ENCODE measurements around the gene CYP19A1. TPM values are rescaled to one million over a fixed set of nuclear protein-coding genes. Genes with fewer than 3 reads are reported as not detected.

Gene CYP19A1
- total and polyA plus RNA-seq, 9 of the 15 experiments (the other 6 are each of a cell fraction or from before 2014, with no cell fraction given), result 0.16 to 0.63 (median 0.47) TPM; not detected in 3

DNA sequence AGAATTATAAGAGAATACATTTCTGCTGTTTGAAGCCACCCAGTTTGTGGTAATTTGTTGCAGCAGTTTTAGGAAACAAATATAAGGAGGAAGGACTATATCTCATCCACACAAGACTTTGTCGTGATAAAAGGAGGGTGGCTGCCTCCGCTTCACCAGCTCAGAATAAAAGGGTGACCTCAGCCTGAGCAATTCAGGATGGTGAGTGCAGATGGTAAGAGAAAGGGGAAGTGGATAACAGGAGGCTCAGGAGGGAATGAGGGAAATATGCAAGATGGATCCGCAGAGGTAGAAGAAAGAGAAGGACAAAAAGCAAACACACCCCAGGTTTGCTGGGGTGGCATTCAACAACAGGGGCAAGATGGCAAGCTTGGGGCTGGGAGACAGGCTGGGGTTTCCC lies 135.6 kb downstream of the CYP19A1 start:
- in situ Hi-C loops (cut with MboI) (no loop called here), intact Hi-C loops (cut with micrococcal nuclease) (no loop called here)
- no peaks in the 10 kb centered on the region for H3K9me3 ChIP-seq (replicated peaks; ENCODE audit: control insufficient read depth, insufficient read depth, low read depth, low read length)
- BruUV-seq (replicated peaks), result no TSS peak
- H3K4me3 ChIP-seq, result no peak overlapping the region
- ChIA-PET CTCF (ENCODE audit: low intra/inter-chr PET ratio) (no interaction called here), POLR2A (no interaction called here)
- H3K79me2 ChIP-seq (ENCODE audit: control insufficient read depth, insufficient read depth, low read length), result no peaks in the 10 kb centered on the region
- no peak overlapping the region for H3K9ac ChIP-seq (ENCODE audit: insufficient read depth in 1 of 2, low read depth in 2 of 2, low read length in 2 of 2)
- H3K4me2 ChIP-seq (ENCODE audit: insufficient read depth, low read length), result no peak overlapping the region
- peaks cover 20 to 23% of the 10 kb centered on the region in 2 experiments for H3K27me3 ChIP-seq (ENCODE audit: control insufficient read depth in 2 of 2, insufficient read depth in 2 of 2, low read length in 2 of 2)
- no peak overlapping the region for H3K27ac ChIP-seq (ENCODE audit: extremely low read depth, low read depth, low read length)
- peaks cover 4% of the 10 kb centered on the region for H4K20me1 ChIP-seq (replicated peaks; ENCODE audit: control insufficient read depth, insufficient read depth, low read length)
- FAIRE-seq (no peak), ATAC-seq (no peak), DNase-seq (ENCODE audit: extremely low read depth in 1 of 4, low spot score in 3 of 4) (no peak)
- WGBS (ENCODE audit: insufficient coverage, low coverage, missing lambda C conversion rate), result 3% methylated on average over 3 of the region's 3 CpGs
- no peak overlapping the region for H2AFZ ChIP-seq (ENCODE audit: low read depth, low read length)
- no peak for TF ChIP-seq SMAD4 (CRISPR knock-in tag; conservative IDR thresholded peaks at IDR 0.05)
- TF ChIP-seq PML (IDR thresholded peaks at IDR 0.05; ENCODE audit: low read length), result no peak
- peak; percentile 94 for TF ChIP-seq SPI1 (IDR thresholded peaks at IDR 0.05; ENCODE audit: borderline replicate concordance, low read depth, low read length)
- no peak for TF ChIP-seq EWSR1 (IDR thresholded peaks at IDR 0.05; ENCODE audit: borderline replicate concordance, low read depth, partially characterized antibody)
- TF ChIP-seq MTA3 (IDR thresholded peaks at IDR 0.05; ENCODE audit: borderline replicate concordance), result no peak
- TF ChIP-seq TAL1 (IDR thresholded peaks at IDR 0.05), result no peak
- no peaks in the 10 kb centered on the region; a peak in 1 of 5 replicates for H3K4me1 ChIP-seq (replicated peaks in 1 of 2; ENCODE audit: control insufficient read depth in 2 of 2, insufficient read depth in 2 of 2, low read length in 2 of 2)
- no peaks in the 10 kb centered on the region for H3K9me1 ChIP-seq (ENCODE audit: control insufficient read depth, insufficient read depth, low read length)
- H3K36me3 ChIP-seq (ENCODE audit: control insufficient read depth, insufficient read depth, low read length), result no peaks in the 10 kb centered on the region

DNA sequence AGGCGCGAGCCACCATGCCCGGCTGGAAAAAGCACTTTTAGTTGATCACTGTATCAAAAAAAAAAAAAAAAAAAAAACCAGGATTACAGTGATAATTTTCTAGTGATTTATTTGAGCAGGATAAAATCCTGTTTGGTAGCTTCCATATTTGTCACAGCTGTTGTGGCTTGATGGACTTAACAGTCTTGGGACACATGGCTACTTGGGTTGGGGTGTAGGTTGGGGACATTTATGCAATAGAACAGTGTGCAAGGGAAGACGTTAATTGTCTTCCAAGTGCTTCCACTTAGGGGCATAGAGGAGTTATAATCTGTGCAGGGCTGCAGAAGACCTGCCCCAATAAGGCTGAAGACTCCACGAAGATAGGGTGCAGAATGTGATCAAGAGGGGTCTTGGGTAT lies 136.8 kb downstream of the CYP19A1 start:
- peaks cover 26 to 29% of the 10 kb centered on the region in 2 experiments for H3K27me3 ChIP-seq (ENCODE audit: control insufficient read depth in 2 of 2, insufficient read depth in 2 of 2, low read length in 2 of 2)
- WGBS (ENCODE audit: insufficient coverage, low coverage, missing lambda C conversion rate), result 4% methylated on average over 5 of the region's 5 CpGs
- intact Hi-C loops (cut with micrococcal nuclease) (no loop called here), in situ Hi-C loops (cut with MboI) (no loop called here)
- no peak for ATAC-seq
- no peak overlapping the region for H3K9ac ChIP-seq (ENCODE audit: insufficient read depth in 1 of 2, low read depth in 2 of 2, low read length in 2 of 2)
- no peaks in the 10 kb centered on the region; a peak in 1 of 5 replicates for H3K4me1 ChIP-seq (replicated peaks in 1 of 2; ENCODE audit: control insufficient read depth in 2 of 2, insufficient read depth in 2 of 2, low read length in 2 of 2)
- FAIRE-seq, result no peak
- TF ChIP-seq ATF1 (CRISPR knock-in tag; IDR thresholded peaks at IDR 0.05) (no peak), ATF1 (tag; IDR thresholded peaks at IDR 0.05) (no peak), HDAC3 (IDR thresholded peaks at IDR 0.05; ENCODE audit: borderline replicate concordance, partially characterized antibody) (no peak)
- DNase-seq (ENCODE audit: extremely low read depth in 1 of 4, low spot score in 3 of 4), result no peak
- H4K20me1 ChIP-seq (replicated peaks; ENCODE audit: control insufficient read depth, insufficient read depth, low read length), result peaks cover 10% of the 10 kb centered on the region
- H3K9me1 ChIP-seq (ENCODE audit: control insufficient read depth, insufficient read depth, low read length), result no peaks in the 10 kb centered on the region
- no peak overlapping the region for H3K27ac ChIP-seq (ENCODE audit: extremely low read depth, low read depth, low read length)
- H3K9me3 ChIP-seq (replicated peaks; ENCODE audit: control insufficient read depth, insufficient read depth, low read depth, low read length), result no peaks in the 10 kb centered on the region
- H3K36me3 ChIP-seq (ENCODE audit: control insufficient read depth, insufficient read depth, low read length), result no peaks in the 10 kb centered on the region
- CTCF ChIA-PET (ENCODE audit: low intra/inter-chr PET ratio), result no interaction called here
- H2AFZ ChIP-seq (ENCODE audit: low read depth, low read length), result no peak overlapping the region
- BruUV-seq (replicated peaks), result no TSS peak
- POLR2A ChIA-PET, result no interaction called here
- H3K4me2 ChIP-seq (ENCODE audit: insufficient read depth, low read length), result no peak overlapping the region
- H3K79me2 ChIP-seq (ENCODE audit: control insufficient read depth, insufficient read depth, low read length), result no peaks in the 10 kb centered on the region
- no peak overlapping the region for H3K4me3 ChIP-seq

All from K562 (cell line).